Stimulated activated CD4-positive, alpha-beta T cell treated with anti-CD3 and anti-CD28 coated beads, Interleukin-1b, Interleukin-23, amount 100 ng/mL, for 1 hour (primary cell): ENCODE measurements around the gene KCNS3.
A peak's percentile ranks its signal among the peaks of the same experiment; 100 is the strongest.

Source experiments
- DNase-seq, 2 donors: peaks; one replicate each; pipeline ENCODE4 v3.0.0-alpha.2; 2020; ENCODE audit warnings: low read depth in 2 of 2

KCNS3 gene

GRCh38 chr2:17878281-17879136 is at the start of gene KCNS3:
Gene KCNS3, plus strand, starts transcription at chr2:17878667. Its CDS starts 52,342 bp downstream, at chr2:17931009.
- no peak for DNase-seq

- peak in 1 of 2 donors; percentile 10 for DNase-seq
These were observed 48.1 kb upstream of the KCNS3 start for GRCh38 chr2:17830053-17831034.

- DNase-seq, result no peak
These were observed 43.0 kb upstream of the KCNS3 start for GRCh38 chr2:17835516-17835915.

- DNase-seq, result no peak
These were observed 38.5 kb upstream of the KCNS3 start for GRCh38 chr2:17839959-17840358.

- DNase-seq, result no peak
These were observed 35.0 kb upstream of the KCNS3 start for GRCh38 chr2:17843457-17843856.

GRCh38 chr2:17845806-17846205 is 32.7 kb upstream of the KCNS3 start:
- no peak for DNase-seq

GRCh38 chr2:17846676-17847075 is 31.8 kb upstream of the KCNS3 start:
- DNase-seq, result no peak

- no peak for DNase-seq
These were observed 31.2 kb upstream of the KCNS3 start for GRCh38 chr2:17847236-17847635.

- DNase-seq, result no peak
These were observed 29.2 kb upstream of the KCNS3 start for GRCh38 chr2:17849275-17849674.

GRCh38 chr2:17850151-17850550 is 28.3 kb upstream of the KCNS3 start:
- no peak for DNase-seq

GRCh38 chr2:17851731-17852585 is 26.5 kb upstream of the KCNS3 start:
- DNase-seq, result no peak

GRCh38 chr2:17853799-17854198 is 24.7 kb upstream of the KCNS3 start:
- DNase-seq, result no peak

GRCh38 chr2:17857021-17857420 is 21.4 kb upstream of the KCNS3 start:
- no peak for DNase-seq

- no peak for DNase-seq
These were observed 20.4 kb upstream of the KCNS3 start for GRCh38 chr2:17858064-17858463.

GRCh38 chr2:17863539-17863938 is 14.9 kb upstream of the KCNS3 start:
- DNase-seq, result no peak

- DNase-seq, result no peak
These were observed 13.8 kb upstream of the KCNS3 start for GRCh38 chr2:17864676-17865075.

- DNase-seq, result no peak
These were observed 11.3 kb upstream of the KCNS3 start for GRCh38 chr2:17867133-17867532.

- DNase-seq, result no peak
These were observed 9.3 kb upstream of the KCNS3 start for GRCh38 chr2:17869128-17869527.

GRCh38 chr2:17871639-17872038 is 6.8 kb upstream of the KCNS3 start:
- no peak for DNase-seq

GRCh38 chr2:17873021-17873420 is 5.4 kb upstream of the KCNS3 start:
- no peak for DNase-seq

GRCh38 chr2:17876590-17876989 is 1.9 kb upstream of the KCNS3 start:
- no peak for DNase-seq
